MM.1S (cell line): ENCODE measurements around the gene GRK4.

ENCODE experiments used
- CTCF ChIP-seq: fragments of 300-600 bp; sonication (generic); IDR thresholded peaks from 2 replicates; pipeline ENCODE4 v1.5.1; 2016; ENCODE audit warnings: antibody characterized with exemption, low read length, mixed read lengths
- EZH2phosphoT487 ChIP-seq: fragments of 300-600 bp; sonication (generic); IDR thresholded peaks from 2 replicates; pipeline ENCODE4 v1.6.1; 2018; ENCODE audit warnings: antibody characterized with exemption, low read length

- TF ChIP-seq CTCF (no peak), EZH2phosphoT487 (no peak)
These were observed 16.4 kb upstream of the GRK4 start for GRCh38 chr4:2946812-2947600.
